ENCODE measurements around the gene PLXND1. TPM values are rescaled to one million over a fixed set of nuclear protein-coding genes. Genes with fewer than 3 reads are reported as not detected.
"Not testable (repeated sequence)": the region's sequence is repeated elsewhere in the genome, so short reads cannot be mapped to it uniquely, and the experiment has no call there.

The PLXND1 gene
- total RNA-seq, 3 donors from 2014 or later = 4.8 to 6.2 (median 6.1) TPM

DNA sequence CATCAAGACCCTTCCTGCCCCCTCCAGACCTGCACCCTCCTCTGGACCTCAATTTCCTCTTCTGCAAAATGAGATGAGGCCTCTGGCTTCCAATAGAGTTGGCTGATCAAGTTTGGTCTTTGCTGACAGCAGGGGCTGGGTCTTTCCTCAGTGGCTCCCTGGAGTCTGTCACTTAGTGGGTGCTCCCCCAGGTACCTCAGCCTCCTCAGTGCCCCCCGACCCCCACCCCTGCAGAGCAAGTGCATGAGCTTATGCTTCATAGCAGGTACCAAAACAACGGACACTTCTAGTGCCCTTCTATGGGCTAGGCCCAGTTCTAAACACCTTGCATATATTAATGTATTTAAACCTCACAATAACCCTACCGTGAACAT, 6.9 kb upstream of the PLXND1 start:
- DNase-seq (no peak), ATAC-seq (no peak)
- peaks cover 8% of the 10 kb centered on the region for H3K4me1 Mint-ChIP-seq (ENCODE audit: low read depth)
- H3K4me3 Mint-ChIP-seq = no peak overlapping the region
- no peaks in the 10 kb centered on the region for H3K9me3 Mint-ChIP-seq
- H3K36me3 Mint-ChIP-seq (ENCODE audit: insufficient read depth) = no peaks in the 10 kb centered on the region
- H3K27me3 Mint-ChIP-seq (ENCODE audit: low read depth) = peaks cover 6% of the 10 kb centered on the region

GRCh38 chr3:129612534-129613366, 6.3 kb upstream of the PLXND1 start:
- no peak overlapping the region for H3K4me3 Mint-ChIP-seq
- H3K9me3 Mint-ChIP-seq = no peaks in the 10 kb centered on the region
- H3K36me3 Mint-ChIP-seq (ENCODE audit: insufficient read depth) = no peaks in the 10 kb centered on the region
- ATAC-seq (no peak), DNase-seq (no peak)
- H3K27me3 Mint-ChIP-seq (ENCODE audit: low read depth) = peaks cover 3% of the 10 kb centered on the region
- peaks cover 8% of the 10 kb centered on the region for H3K4me1 Mint-ChIP-seq (ENCODE audit: low read depth)

DNA sequence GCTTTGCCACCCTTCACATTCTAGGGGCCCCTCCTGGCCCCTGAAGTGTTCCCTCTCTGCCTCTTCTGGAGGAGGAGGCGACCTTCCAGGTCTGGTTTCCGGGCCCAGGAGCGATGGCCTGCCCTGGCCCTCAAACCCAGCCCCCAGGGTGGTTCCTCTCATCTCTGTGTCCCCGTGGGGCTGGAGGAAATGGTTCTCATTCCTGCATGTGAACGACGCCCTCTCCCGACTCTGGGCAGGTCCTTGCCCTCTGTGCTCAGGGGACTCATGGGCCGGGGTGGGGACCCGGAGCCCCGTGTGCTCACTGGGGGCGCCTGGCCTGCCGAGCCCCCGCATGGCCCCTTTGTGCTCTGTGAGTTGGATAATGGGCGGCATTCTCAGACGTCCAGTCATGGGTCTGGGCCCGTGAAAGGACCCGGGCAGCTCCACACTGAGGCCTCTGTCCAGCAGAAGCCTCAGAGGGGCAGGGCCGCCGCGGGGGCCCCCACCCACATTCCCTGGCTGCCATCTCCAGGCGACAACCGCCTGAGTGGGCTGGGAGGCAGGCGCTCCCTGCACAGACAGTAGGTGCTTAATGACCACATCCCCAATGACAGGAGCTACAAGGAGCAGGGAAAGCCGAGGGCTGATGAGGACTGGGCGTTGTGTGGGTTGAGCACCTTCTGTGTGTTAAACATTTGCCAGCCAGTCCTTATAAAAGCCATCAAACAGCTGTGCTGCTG, 5.5 kb upstream of the PLXND1 start:
- peaks cover 12% of the 10 kb centered on the region for H3K4me1 Mint-ChIP-seq (ENCODE audit: low read depth)
- H3K9me3 Mint-ChIP-seq = no peaks in the 10 kb centered on the region
- no peaks in the 10 kb centered on the region for H3K36me3 Mint-ChIP-seq (ENCODE audit: insufficient read depth)
- no peak overlapping the region for H3K4me3 Mint-ChIP-seq
- no peak for DNase-seq
- H3K27me3 Mint-ChIP-seq (ENCODE audit: low read depth) = peaks cover under 1% of the 10 kb centered on the region
- ATAC-seq = no peak

DNA sequence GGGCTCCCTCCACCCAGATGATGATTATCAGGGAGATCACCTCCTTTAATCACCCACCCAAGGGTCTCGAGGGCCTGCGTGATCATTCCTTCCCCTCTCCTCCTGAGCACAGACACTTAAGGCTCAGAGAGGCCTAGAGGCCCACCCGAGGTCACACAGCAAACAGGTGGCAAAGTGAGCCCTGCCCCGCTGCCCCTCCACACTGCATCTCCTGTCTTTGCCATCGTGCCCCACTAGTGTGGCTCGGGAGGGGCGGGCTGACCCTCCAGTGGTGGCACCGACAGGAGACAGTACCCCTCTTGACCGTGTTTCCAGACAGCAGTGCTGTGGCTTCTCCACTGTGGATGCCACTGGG, 4.9 kb upstream of the PLXND1 start:
- Mint-ChIP-seq H3K4me1 (ENCODE audit: low read depth) (peaks cover 14% of the 10 kb centered on the region), H3K27me3 (ENCODE audit: low read depth) (no peaks in the 10 kb centered on the region), H3K4me3 (no peak overlapping the region), H3K9me3 (no peaks in the 10 kb centered on the region), H3K36me3 (ENCODE audit: insufficient read depth) (no peaks in the 10 kb centered on the region)
- ATAC-seq (no peak), DNase-seq (no peak)

GRCh38 chr3:129610794-129611445, 4.4 kb upstream of the PLXND1 start:
- not testable (repeated sequence) for H3K9me3 Mint-ChIP-seq; DNase-seq; H3K4me3 Mint-ChIP-seq; H3K36me3 Mint-ChIP-seq (ENCODE audit: insufficient read depth); ATAC-seq; H3K27me3 Mint-ChIP-seq (ENCODE audit: low read depth)
- peaks cover 14% of the 10 kb centered on the region for H3K4me1 Mint-ChIP-seq (ENCODE audit: low read depth)

- ATAC-seq (no peak), DNase-seq (no peak)
- H3K27me3 Mint-ChIP-seq (ENCODE audit: low read depth) = peaks cover 4% of the 10 kb centered on the region
- H3K36me3 Mint-ChIP-seq (ENCODE audit: insufficient read depth) = no peaks in the 10 kb centered on the region
- no peaks in the 10 kb centered on the region for H3K9me3 Mint-ChIP-seq
- H3K4me3 Mint-ChIP-seq = no peak overlapping the region
- peaks cover 18% of the 10 kb centered on the region for H3K4me1 Mint-ChIP-seq (ENCODE audit: low read depth)
Measured at GRCh38 chr3:129610276-129610675, 3.8 kb upstream of the PLXND1 start.

DNA sequence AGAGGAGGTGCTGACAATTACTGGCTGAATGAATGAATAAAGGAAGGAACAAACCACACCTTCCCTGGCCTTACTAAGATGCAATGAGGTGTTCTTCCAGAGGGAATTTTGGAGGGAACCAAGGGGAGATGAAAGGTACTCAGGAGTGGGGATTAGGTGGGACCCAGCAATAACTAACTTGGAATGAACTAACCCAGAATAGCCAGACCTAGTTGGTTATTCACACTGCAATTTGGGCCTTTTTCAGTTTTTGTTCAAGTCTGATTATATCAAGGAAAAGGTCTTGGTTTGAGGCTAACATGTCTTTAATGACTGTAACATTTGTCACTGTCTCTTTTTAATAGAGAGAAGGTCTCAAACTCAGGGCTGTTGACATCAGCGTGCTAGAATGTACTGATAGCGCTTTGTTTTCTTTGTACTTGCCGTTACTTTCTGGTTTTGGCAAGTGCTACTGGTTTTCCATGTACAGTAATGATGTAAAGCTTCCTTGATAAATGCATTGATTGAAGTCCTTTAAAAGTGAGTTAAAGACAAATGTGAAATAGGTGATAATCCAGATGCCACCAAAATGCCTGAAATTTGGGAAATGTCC, 3.2 kb upstream of the PLXND1 start:
- no peaks in the 10 kb centered on the region for H3K36me3 Mint-ChIP-seq (ENCODE audit: insufficient read depth)
- H3K4me1 Mint-ChIP-seq (ENCODE audit: low read depth) = peaks cover 18% of the 10 kb centered on the region
- DNase-seq (no peak), ATAC-seq (no peak)
- peaks cover 8% of the 10 kb centered on the region for H3K27me3 Mint-ChIP-seq (ENCODE audit: low read depth)
- H3K4me3 Mint-ChIP-seq = no peak overlapping the region
- H3K9me3 Mint-ChIP-seq = no peaks in the 10 kb centered on the region

- no peaks in the 10 kb centered on the region for H3K36me3 Mint-ChIP-seq (ENCODE audit: insufficient read depth)
- H3K4me3 Mint-ChIP-seq = peak overlapping the region; percentile 2
- H3K4me1 Mint-ChIP-seq (ENCODE audit: low read depth) = peaks cover 21% of the 10 kb centered on the region
- peaks cover 13% of the 10 kb centered on the region for H3K27me3 Mint-ChIP-seq (ENCODE audit: low read depth)
- H3K9me3 Mint-ChIP-seq = no peaks in the 10 kb centered on the region
- ATAC-seq (no peak), DNase-seq (no peak)
Measured at GRCh38 chr3:129608936-129609590, 2.6 kb upstream of the PLXND1 start.

DNA sequence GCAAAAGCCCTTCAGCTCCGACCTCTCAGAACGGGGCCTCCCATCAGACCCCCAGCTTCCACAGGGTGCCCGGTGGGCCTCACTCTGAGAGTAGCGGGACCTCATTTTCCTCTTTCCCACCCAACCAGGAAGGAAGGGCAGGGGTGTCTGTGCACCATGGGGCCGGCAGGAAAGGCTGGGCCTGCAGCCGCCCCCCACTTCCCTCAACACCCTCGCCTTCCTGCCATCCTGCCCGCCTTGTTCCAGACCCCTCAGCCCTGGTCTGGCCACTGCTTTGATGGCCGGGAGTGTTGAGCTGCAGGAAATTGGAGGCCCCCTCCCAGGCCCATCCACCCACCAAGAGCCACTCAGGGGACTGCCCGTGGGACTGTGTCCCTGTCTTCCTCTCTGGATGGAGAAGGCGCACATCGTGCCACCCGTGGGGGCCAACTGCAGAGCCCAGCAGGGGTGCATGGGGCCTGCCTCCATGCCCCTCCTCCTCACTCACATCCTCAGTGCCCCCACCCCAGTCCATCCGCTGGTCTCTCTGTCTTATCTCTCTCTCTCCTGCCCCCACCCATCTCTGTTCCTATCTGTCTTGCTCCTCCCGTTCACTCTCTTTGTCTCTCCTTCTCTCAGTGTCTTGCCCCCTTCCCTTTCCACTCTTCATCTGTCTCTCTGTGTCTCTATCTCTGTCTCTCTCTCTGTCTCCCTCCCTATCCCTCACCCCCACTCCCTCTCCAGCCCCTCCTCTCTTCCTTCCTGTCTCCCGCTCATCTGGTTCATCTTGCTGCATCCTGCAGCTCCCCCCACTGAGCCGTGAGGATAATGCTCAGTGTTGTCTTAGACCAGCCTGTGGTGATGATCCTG, 1.8 kb upstream of the PLXND1 start:
- Mint-ChIP-seq H3K4me1 (ENCODE audit: low read depth) (peaks cover 21% of the 10 kb centered on the region), H3K27me3 (ENCODE audit: low read depth) (peaks cover 15% of the 10 kb centered on the region), H3K4me3 (peak overlapping the region; percentile 2), H3K36me3 (ENCODE audit: insufficient read depth) (no peaks in the 10 kb centered on the region), H3K9me3 (no peaks in the 10 kb centered on the region)
- ATAC-seq (no peak), DNase-seq (no peak)

- ATAC-seq (no peak), DNase-seq (no peak)
- Mint-ChIP-seq H3K36me3 (ENCODE audit: insufficient read depth) (no peaks in the 10 kb centered on the region), H3K9me3 (no peaks in the 10 kb centered on the region), H3K4me3 (peak overlapping the region; percentile 82), H3K27me3 (ENCODE audit: low read depth) (peaks cover 15% of the 10 kb centered on the region), H3K4me1 (ENCODE audit: low read depth) (peaks cover 21% of the 10 kb centered on the region)
Measured at GRCh38 chr3:129607391-129608068, 1.1 kb upstream of the PLXND1 start.

DNA sequence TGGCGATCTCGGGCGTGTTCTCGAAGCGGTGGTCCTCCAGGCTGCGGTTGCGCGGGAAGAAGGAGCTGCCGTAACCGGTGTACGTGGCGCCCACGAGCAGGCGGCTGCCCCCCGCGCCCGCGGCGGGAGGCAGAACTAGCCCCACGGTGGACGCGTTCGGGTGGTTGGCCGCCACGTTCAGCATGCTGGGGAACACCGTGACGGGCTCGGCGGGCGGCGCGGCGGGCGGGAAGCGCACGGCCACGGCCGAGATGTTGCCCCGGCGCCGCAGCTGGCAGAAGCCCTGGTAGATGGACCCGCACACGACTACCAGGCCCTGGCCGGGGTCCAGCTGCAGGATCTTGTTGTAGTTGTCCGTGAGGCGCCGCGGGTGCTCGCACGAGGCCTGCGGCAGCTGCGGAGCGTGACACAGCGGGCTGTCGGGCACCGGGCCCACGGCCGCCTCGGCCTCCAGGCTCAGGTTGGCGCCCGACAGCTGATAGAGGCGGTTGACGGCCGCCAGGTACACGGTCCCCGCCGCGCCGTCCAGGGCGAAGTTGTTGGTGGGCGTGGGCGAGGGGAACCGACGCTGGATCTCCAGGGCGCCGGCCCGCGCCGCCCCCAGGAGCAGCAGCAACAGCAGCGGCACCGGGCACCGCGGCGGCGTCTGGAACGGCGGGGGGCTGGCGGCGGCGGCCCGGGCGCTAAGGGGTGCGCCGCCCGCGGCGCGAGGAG, 397 bp downstream of the PLXND1 start:
- H3K9me3 Mint-ChIP-seq = no peaks in the 10 kb centered on the region
- H3K4me1 Mint-ChIP-seq (ENCODE audit: low read depth) = peaks cover 24% of the 10 kb centered on the region
- no peaks in the 10 kb centered on the region for H3K36me3 Mint-ChIP-seq (ENCODE audit: insufficient read depth)
- peak overlapping the region; percentile 91 for H3K4me3 Mint-ChIP-seq
- ATAC-seq (peak; percentile 7 to 39), DNase-seq (no peak)
- H3K27me3 Mint-ChIP-seq (ENCODE audit: low read depth) = peaks cover 15% of the 10 kb centered on the region

DNA sequence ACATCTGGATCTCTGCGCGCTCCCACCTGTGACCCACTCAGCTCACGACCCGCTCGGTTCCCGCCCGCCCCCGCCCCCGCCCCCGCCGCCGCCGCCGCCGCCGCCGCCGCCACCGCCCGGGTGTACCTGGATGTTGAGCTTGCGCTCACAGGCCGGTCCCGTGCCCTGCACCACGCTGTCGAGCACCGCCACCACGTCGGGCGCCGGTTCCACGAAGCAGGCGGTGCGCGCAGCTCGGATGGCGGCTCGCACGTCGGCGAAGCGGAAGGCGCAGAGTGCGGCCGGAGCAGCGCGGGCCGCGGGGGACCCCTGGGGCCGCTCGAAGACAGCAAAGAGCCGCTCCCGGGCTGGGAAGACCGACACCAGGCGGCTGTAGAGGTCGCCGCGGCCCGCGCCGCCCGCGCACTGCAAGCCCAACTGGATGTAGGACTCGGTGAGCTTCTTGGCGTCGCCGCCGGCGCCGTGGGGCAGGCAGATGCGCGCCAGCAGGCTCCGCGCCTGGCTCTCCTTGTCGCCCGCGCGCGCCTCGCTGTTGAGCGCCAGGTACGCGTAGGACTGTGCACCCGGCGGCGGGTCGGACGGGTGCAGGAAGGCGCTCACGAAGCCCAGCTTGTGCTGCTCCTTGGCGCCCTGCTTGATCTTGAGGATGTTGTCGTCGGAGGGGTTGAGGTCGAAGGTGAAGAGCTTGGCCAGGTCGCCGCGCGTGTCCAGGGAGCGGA, 1.1 kb downstream of the PLXND1 start:
- Mint-ChIP-seq H3K27me3 (ENCODE audit: low read depth) (peaks cover 15% of the 10 kb centered on the region), H3K4me1 (ENCODE audit: low read depth) (peaks cover 24% of the 10 kb centered on the region), H3K4me3 (peak overlapping the region; percentile 91), H3K9me3 (no peaks in the 10 kb centered on the region), H3K36me3 (ENCODE audit: insufficient read depth) (no peaks in the 10 kb centered on the region)
- ATAC-seq (peak; percentile 57 to 58), DNase-seq (peak; percentile 41)

Data from activated T-cell treated with anti-CD3 and anti-CD28 coated beads, Interleukin-2, amount 50 U/mL, for 4 hours (primary cell).